Measurements from ENCODE around the gene CD55.

- no peak for TF ChIP-seq POLR2AphosphoS5 (IDR thresholded peaks at IDR 0.05; ENCODE audit: borderline replicate concordance, low read depth, low read length)
- no peak for TF ChIP-seq EZH2 (IDR thresholded peaks at IDR 0.05)
- no peak for TF ChIP-seq FOXP2 (optimal IDR thresholded peaks at IDR 0.05; ENCODE audit: control extremely low read depth, extremely low read length, insufficient read depth)
Measured at GRCh38 chr1:207328908-207329440, 7.5 kb downstream of the CD55 start.
